GM19328 (cell line): ENCODE data around the gene PYCR2.

Experiments
- ATAC-seq: cut with Tn5 transposase; IDR thresholded peaks from one replicate; pipeline ENCODE4 v1.9.1; 2021; ENCODE audit warnings: mild to moderate bottlenecking, moderate library complexity; ENCODE audit not compliant: unreplicated experiment

The PYCR2 gene

DNA sequence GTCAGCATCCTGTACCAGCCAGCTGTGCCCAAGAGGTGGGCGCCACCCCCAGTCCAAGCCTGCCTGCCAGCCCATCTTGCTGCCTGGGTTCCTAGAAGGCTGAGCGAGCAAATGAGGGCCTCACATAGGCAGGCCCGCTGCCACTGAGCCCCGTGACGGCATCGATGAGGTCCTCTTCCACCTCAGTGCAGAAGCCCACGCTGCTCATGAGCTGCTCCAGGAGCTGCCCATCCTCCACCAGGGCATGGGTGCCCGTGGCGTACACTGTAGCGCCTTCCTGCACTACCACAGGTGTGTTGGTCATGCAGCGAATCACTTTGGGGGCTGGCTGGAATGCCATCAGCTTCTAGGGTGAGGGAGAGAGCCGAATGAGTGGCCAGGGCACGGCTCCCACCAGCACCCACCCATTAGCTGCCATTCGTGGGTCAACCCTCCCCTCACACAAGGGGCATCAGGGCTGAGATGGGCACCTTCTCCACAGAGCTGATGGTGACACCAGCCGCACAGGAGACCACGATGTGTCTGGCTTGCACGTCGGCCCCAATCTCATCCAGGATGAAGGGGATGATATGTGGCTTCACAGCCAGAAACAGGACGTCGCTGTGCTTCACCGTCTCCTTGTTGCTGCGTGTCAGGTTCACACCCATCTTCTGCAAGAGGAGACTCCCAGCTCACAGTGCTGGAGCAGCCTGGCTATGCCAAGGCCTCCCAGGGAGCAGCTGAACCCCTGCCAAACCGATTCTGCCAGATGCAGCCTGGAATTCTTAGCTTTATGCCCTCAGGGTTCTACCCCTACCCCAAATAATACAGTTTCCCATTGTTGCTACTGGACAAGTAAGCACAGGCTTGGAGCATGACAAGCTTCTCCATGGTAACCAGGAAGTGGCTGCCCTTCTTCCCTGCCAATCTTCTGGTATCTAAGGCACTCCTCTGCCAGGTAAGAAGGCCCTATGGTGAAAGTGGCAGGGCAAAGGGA lies 2.0 kb downstream of the PYCR2 start:
- no peak for ATAC-seq

DNA sequence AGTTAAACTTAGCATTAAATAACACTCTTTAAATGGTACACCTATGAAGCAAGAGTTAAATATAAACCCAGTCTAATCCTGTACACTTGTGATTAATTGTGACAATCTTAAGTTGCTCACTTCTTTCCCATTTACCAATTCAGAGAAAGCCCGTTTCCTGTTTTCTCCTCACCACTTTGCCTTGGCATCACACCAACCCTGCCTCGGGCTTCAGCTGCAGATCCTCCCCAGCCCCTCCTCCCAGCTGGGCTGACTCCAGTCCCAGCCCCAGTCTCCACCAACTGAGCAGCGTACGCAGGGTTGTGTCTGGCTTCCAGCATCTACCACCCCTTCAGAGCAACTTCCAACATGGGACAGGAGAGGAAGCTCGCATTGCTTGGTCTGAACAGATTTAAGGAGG lies 4.1 kb downstream of the PYCR2 start:
- no peak for ATAC-seq

DNA sequence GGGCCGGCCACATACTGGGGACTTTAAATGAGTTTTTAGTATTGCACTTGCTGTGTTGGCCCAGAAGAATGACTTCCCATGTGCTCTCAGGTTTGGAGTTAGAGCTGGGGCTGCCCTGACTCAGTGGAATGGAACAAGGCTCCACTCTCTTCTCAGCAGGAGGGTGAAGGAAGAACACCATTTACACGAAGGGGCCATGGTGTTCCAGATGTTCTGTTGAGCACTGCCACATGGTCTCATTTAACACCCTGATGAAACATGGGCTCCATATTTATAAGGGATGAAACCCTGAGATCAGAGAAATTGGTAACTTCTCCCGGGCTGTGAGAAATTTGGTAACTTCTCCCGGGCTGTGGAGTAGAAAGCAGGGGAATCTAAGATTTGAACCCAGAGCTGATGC lies 5.8 kb downstream of the PYCR2 start:
- ATAC-seq = no peak

DNA sequence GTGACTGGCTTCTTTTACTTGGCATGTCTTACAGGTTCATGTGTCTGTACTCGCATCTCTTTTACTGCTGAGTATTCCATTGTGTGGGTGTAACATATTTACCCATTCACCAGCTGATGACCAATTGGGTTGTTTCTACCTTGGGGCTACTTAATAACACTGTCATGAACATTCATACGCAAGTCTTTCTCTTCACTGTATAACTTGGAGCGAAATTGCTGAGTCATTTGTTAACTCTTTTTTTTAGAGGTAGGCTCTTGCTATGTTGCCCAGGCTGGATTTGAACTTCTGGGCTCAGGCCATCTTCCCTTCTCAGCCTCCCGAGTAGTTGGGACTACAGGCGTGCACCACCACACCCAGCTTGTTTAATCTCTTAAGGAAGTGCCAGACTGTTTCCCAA lies 6.5 kb downstream of the PYCR2 start:
- ATAC-seq = no peak

DNA sequence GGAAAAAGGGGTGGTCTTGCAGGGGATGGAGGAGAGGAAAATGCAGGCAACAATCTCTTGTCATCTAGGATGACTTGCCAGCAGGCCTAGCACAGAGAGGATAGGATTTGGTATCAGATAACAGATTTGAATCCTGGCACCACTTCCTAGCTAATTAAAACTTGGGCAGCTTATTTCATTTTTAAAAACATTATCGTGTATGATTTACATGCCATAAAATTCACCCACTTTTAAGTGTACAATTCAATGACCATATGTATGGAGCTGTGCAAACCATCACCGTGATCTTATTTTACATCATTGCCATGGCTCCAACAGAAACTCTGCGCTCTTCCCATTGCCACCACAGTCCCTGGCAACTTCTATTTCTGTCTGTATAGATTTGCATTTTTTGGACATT lies 6.9 kb downstream of the PYCR2 start:
- no peak for ATAC-seq

DNA sequence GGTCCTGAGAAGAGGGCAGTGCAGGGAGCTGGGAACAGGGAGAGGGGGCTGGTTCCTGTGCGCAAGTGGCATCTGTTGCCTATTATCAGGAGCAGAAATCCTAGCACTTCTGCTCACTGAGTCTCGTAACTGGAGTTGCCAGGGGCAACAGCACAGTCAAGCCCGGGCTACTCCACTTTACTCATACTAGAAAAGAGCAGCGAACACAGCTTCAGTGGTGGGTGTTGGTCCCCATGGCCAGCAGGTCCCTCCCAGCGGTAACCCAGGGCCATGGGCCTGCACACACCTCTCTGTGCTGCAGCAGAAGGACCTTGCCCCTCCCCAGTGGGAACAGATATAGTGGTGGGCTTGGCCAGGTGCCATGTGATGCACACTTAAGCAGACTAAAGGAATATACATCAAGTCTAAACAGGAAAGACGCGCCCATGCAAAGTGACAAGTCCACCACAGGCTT lies 8.5 kb downstream of the PYCR2 start:
- no peak for ATAC-seq

DNA sequence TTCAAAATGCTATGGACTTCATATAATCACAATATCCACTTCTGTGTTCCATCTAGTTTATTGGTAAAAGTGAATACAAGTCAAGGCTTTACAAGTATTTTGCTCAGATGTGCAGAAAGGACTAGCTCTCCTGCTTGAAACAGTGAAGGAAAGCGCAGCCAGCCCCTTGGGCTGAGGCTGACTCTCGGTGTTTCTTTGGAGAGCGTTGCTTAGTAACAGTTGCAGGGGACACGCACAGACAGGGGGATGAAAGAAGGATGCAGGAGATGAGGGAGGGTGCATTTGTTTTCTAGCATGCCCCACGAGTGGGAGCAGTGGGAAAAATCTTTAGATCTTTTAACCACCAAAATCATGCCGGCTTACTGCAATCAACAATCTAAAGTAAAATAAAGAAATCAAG lies 9.1 kb downstream of the PYCR2 start:
- no peak for ATAC-seq

DNA sequence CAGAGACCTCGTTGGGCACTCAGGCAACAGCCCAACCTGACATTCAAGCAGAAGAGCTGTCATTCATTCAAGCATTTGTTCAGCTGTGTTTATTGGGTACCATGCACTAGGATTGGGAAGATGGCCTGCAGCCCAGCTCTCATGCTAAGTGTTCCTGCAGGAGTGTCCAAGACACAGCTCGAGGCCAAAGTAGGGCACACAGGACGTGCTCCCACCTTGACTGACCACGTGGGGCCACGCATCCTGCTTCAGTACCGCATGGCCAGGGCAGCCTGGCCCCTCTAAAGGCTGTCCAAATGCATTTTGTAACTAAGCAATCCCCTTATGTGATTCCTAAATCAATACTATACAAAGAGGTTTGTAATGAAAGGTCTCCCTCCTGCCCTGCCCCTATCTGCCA lies 9.7 kb downstream of the PYCR2 start:
- no peak for ATAC-seq

DNA sequence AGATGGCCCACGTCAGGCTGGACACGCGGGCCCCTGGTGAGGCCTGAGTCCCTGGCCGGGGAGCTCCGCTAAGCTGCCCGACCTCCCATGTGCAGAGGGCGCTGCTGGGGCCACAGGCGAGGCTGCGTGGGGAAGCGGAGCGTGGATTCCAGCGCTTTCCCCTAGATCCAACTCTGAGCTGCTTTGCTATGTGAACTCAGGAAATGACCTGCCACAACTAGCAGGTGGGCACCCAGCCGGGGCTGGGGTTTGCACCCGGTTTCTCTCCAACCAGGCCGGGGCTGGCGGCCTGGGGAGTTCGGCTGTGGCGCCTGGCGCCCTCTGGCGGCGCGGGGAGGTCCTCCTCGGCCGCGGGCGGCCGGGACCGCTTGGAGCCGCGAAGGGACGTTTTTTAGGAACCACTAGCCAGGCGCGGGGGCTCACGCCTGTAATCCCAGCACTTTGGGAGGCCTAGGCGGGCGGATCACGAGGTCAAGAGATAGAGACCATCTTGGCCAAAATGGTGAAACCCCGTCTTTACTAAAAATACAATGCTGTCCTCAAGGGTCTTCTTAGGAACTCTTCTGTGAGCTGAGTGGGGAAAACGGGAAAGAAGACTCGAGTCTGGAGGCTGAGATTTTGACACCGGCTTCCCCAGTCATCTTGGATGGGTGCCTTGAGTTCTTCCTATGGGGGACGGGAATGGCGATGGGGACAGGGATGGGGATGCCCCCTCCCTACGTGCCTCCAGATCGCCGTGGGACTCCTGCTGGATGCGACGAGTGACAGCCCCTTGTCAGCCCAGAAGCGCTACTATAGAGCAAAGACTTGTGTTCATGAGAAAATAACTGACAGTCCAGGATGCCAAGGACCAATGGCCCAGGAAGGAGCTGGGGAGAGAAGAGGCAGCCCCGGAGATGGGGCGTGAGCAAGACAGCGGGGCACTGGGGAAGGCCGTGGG lies 12.6 kb downstream of the PYCR2 start:
- no peak for ATAC-seq

DNA sequence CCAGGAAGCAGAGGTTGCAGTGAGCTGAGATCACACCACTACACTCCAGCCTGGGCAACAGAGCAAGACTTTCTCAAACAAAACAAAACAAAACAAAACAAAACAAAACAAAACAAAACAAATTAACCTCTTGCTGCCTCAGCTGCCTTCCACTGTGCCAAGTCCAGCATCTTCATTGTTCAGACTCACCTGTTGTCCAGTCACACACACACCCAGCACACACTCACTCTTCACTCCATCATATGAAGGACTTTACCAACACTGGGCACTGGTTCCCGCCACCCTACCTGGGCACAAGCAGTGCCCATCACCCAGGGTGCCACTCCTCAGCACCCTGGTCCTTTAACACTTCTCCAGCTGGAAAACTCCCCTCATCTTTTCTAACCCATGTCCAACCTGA lies 14.6 kb downstream of the PYCR2 start:
- no peak for ATAC-seq

DNA sequence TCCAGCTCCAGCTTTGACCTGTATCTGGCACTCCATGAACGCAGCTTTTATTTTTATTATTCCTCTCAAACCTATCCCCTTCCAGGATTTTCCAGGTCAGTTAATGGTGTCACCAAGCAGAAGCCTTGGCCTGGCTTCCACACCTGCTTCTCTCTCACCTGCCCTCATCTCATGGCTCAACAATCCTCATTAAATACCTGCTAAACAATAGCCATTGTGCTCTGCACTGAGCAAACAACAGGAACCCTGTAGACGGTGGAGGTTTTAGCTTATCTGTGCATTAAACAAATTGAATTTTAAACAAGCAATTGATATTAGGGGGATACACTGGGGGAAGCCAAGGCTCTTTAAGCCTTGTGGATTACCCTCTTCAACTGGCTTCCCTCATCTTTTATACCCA lies 15.3 kb downstream of the PYCR2 start:
- no peak for ATAC-seq

DNA sequence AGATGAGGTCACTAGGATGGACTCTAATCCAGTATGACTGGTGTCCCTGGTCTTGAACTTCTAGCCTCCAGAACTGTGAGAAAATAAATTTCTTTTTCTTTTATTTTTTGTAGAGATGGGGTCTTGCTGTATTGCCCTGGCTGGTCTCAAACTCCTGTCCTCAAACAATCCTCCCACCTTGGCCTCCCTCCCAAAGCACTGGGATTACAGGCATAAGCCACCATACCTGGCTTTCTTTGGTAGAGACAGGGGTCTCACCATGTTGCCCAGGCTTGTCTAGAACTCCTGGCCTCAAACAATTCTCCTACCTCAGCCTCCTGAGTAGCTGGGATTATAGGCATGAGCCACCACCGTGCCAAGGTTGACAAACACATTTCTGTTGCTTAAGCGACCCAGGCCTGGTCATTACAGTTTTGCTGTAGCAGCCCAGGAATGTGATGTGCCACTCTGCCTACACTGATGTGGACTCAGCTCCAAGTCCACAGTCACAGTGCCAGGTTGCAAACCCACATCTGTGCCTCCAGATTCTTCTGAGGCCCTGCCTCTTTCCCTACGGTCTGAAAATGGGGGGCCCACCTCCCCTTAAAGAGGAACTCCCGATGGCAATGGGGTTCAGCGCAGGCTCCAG lies 15.9 kb downstream of the PYCR2 start:
- no peak for ATAC-seq

DNA sequence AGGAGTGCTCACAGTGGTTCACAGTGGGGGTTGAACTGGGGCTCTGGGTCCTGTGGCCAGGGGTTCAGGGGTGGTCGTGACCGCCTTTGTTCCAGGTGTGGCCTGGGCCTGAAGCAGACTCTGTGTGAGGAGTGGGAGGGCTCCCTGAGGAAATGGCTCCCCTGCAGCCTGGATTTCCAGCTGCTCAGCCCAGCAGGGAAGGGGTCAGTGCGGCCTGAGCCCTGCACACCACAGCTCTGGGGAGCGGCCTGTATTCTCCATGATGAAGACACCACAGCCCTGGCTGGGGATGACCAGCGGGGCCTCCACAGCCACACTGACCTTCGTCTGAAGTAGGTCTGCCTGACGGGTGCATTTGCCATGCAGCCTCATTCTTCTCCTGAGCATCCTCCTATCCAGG lies 16.7 kb downstream of the PYCR2 start:
- no peak for ATAC-seq

DNA sequence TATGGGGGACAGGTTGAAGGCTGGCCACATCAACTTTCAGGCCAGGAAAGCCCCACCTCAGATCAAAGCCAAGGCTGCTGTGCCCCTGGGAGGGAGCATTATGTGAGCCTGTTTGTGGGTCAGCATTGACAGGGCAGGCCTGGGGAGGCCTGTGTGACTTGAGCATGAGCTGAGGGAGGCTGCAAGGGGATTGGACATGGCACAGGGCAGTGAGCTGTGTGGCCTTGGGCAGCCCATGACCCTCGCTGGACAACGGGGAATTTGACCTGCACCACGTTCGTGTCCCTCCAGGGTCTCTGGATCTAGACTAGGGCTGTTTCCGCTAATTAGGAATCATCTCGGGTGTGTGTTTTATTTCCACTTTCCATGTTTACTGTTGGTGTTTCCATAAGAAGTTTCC lies 17.6 kb downstream of the PYCR2 start:
- ATAC-seq = no peak

DNA sequence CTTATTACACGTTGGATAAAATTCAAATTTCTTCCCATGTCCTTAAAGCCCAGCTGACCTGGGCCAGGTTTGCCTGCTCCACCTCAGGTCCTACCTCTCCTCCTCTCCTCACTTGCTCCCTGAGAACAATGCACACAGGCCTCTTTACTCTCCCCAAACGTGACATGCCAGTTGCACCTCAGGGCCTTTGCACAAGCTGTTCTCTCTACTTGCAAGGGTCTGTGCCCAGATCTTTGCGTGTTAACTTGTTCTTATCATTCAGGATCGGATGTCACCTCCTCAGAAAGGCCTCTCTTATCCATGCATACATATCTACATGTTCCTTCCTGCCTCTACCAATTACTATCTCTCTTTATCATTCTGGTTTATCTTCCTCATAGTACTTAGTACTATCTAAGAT lies 20.4 kb downstream of the PYCR2 start:
- ATAC-seq = no peak

DNA sequence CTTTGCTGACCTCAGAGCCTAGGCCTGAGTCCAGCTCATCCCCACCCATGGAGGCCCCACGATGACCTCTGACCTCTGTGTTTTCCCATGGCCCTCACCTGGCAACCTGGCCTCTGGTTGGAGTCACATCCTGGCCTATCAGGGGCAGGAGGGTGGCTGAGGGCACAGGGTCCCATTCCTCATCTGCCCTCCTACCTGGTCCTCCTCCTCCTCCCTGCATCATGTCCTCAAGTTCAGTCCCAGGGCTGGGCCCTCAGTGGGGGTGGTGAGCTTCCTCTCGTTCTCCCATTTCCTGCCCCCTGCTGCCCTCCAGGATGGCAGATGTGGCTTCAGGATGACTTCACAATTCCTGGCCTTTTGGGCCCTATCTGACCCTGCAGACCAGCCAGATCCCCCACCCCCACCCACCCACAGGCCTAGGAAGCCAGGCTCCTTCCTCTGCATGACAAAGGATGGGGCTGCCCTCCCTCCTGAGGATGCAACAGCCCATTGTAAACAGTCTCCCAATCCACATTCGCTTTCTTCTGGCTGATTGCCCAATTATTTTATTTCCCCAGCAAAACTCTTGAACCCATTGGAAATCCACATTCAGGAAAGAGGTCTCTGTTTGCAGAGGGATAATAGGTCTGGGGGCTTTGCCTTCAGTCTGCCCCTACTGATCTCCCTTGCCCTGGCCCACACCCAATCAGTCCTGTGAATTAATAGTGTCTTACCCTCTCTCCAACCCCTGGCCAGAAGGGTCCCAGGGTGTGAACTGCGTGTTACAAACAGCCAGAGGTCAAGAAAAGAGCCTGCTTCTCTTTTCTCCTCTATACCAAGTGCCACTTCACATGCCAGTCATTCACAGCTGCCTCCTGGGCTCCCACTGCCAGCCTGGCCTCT lies 24.8 kb downstream of the PYCR2 start:
- ATAC-seq = no peak

DNA sequence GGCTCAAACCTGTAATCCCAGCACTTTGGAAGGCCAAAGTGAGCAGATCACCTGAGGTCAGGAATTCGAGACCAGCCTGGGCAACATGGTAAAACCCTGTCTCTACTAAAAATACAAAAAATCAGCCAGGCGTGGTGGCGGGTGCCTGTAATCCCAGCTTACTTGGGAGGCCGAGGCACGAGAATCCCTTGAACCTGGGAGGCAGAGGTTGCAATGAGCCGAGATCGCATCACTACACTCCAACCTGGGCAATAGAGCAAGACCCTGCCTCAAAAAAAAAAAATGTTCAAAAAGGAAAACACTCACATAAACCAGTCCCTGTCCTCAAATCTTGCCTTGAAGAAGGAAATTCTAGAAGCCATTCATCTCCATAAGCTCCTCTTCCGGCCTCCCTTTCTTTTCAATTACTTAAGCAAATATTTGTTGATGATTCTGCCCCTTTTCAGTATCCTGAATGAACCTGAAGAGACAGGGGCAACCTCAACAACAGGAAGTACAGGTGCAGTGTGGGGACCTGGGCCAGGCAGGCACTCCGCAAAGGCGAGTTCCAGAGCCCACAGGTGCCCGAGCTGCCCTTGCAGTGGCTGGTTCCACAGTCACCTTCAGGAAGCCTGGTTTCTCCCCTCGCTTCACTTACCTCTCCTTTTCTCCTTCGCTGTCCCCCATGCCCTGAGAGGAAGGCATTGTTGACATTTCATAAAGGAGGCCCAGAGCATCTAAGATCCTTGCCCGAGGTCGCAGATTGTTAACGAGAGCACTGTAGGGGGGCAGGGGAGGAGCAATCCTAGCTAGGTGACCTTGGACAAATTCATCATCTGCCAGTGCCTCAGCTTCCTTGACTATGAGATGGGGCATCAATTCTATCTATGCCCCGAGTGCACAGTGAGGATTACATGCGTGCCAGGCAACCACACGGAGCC lies 26.2 kb downstream of the PYCR2 start:
- ATAC-seq = no peak

DNA sequence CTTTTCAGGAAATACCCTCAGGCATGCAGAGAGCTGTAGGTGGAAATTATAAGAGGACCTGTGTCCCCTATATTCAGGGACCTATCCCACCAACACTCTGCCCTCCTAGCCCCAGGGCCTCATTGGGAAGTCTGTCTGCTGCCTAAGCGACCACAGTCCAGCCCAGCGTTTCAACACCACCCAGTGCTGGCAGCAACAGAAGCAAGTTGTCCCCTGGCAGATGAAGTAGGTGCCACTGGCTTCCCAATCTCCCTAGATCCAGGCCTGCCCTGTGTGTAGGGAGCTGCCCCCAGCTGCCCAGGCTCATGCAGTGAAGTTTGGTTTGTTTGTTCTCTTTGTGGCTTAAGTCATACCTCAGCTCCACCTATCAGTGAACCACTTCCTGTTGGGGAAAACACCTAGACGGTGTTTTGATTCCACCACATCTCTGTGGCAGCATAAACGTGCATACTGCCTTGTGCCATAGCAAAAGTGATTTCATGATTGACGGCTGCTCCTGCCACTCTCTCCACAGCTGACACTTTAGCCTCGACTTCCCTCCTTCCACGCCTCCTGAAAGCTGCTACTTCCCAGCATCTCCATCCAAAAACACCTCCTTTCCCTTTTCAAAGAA lies 27.0 kb downstream of the PYCR2 start:
- peak; percentile 100 for ATAC-seq

DNA sequence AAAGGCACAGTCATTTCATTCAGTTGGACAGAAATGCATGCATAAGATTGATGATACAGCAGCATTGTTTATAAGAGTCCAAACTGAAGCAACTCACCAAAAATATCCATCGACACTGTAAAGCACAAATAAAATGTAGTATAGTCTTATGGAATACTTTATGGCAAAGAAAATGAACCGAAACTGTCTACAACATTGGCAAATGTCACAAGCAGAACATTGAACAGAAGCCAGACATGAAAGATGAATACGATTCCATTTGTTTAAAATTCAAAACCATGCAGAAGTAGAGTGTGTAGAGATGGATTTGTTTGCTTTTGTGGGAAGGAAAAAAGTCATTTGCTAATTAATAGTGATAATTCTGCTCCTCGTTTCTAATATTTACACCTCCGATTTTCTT lies 27.6 kb downstream of the PYCR2 start:
- no peak for ATAC-seq
